ENCODE results near the gene MRPS24.
"Not testable (repeated sequence)": the region's sequence is repeated elsewhere in the genome, so short reads cannot be mapped to it uniquely, and the experiment has no call there.

MRPS24 gene

DNA sequence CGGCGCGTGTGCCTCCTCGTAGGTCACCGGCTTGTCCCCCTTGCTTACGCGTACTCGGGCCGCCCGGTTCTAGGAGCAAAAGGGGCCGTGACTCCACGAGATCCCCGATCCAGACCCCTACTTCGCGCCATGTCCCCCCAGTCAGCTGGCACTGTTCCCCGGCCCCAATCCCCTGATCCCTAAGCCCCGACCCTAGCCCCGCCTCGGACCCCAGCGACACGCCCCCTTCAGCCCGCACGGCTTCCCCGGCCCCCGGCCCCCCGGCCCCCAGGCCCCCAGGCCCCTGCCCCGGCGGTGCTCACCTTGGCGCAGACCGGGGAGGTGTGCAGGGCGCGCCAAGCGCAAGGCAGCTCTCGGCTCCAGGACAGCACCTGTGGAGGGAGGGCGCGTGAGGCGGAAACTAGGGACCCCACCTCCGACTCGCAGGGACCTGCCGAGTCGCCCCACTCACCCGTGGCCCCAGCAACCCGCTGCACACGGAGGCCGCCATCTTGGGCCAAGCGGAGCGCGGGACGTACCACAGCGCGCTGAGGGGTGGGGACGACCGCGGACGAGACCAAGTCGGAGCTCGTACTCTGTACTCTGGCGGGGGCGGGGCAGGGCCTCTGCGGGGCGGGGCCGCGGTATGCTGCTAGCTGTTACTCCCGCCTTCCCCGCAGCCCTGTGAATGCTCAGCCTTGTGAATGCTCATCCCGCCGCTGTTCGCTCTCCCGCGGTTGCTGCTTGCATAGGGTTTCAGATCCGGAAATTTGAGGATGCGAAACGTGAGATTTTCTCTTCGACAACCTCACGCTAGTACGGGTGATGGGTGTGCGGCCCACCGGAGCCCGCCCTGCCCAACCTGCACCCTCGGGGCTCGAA, at the start of gene MRPS24:
Gene MRPS24 (minus strand): TSS at position 512 of the 861 bp plus-strand sequence. CDS start 22 bp downstream, at position 490.
- ATAC-seq (peak; percentile 98), DNase-seq (peak; percentile 95)

GRCh38 chr7:43915907-43916306, 46.6 kb upstream of the MRPS24 start:
- ATAC-seq (no peak), DNase-seq (no peak)

- DNase-seq (no peak), ATAC-seq (no peak)
Measured at GRCh38 chr7:43914795-43915194, 45.5 kb upstream of the MRPS24 start.

DNA sequence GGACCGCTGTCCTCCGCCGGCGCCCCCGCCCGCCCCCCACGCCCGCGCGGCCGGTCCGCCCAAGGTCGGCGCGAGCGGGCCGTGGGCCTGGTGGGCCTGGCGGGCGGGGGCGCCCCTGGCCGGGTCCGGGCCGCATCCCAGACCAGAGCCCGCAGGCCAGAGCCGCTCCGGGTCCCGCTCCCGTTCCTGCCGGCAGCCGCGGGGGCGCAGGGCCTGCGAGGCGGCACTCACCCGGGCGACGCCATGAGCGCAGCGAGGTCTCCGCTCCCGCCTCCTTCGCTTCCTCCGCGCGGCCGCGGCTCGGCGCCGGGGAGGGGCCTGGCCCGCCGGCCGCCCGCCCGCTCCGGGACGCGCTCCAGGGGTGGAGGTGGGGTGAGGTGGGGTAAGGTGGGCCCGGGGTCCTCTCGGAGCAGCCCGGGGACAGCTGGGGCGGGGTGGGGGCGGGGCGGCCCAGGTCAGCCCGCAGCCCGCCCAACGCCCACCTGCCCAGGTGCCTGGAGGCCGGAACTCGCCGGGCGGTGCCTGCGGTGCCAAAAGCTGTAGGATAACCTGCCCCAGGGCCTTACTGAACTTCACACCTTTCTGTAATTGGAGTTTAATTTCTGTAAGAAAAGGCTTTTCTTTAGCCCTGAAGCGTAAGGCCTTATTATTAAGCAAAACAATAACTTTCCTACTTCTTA, 37.2 kb upstream of the MRPS24 start, which contains the start of gene URGCP:
Gene URGCP (minus strand): TSS at position 266 of the 680 bp plus-strand sequence. CDS start 21 bp downstream, at position 245.
- peak; percentile 85 for ATAC-seq
- DNase-seq = peak; percentile 67

GRCh38 chr7:43905956-43906330, 36.6 kb upstream of the MRPS24 start:
- peak; percentile 32 for ATAC-seq
- DNase-seq = peak; percentile 35

DNA sequence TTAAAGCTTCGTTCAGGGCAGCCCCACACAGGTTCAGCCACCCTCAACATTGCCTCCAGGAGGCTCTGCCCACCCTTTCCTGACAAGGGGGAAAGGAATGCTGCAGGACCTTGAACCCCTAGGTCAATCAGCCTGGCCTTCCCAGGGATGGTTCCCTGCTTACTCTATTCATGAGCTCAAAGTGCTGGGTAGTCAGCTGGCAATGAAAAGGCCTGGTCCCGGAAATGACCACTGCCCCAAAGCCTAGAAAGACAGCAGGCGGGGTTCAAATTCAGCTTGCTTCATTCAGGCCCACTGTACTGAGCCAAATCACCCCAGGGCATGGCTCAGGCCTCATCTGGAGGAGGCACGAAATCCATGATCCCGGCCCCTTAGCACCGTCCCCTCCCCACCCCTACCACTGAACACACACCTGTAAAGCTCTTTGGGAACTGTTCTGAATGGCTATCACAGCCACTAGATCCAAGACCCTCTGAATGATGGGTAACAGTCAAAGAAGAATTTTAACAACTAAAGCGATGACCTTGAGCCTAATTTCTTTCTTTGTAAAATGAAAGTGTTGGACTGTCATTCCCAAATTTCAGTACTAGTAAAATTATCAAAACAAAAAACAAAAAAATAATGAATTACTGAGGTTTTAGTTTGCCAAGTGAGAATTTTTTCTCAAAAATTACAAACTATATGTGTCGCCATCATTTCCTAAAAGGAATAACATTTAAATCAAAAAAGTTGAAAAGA, 36.1 kb upstream of the MRPS24 start:
- DNase-seq = no peak
- no peak for ATAC-seq

GRCh38 chr7:43904533-43905208, 35.4 kb upstream of the MRPS24 start:
- ATAC-seq (peak; percentile 40), DNase-seq (no peak)

GRCh38 chr7:43902542-43903054, 33.3 kb upstream of the MRPS24 start:
- DNase-seq (no peak), ATAC-seq (no peak)

- not testable (repeated sequence) for ATAC-seq, DNase-seq
Measured at GRCh38 chr7:43898571-43898970, 29.3 kb upstream of the MRPS24 start.

DNA sequence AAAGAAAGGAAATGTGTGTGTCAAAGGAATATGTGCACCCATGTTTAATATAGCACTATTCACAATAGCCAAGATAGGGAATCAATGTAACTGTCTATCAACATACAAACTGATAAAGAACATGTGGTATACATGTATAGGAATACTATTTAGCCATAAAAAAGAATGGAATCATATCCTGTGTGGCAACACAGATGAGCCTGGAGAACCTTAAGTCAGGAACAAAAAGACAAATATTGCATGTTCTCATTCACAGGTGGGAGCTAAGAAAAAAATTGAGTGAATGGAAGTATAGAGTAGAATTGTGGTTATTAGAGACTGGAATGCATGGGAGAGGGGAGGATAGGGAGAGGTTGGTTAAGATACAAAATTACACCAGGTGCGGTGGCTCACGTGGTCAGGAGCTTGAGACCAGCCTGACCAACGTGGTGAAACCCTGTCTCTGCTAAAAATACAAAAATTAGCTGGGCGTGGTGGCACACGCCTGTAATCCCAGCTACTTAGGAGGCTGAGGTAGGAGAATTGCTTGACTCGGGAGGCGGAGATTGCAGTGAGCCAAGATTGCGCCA, 26.6 kb upstream of the MRPS24 start:
- DNase-seq (no peak), ATAC-seq (no peak)

- ATAC-seq (no peak), DNase-seq (no peak)
Measured at GRCh38 chr7:43891069-43891955, 22.0 kb upstream of the MRPS24 start.

DNA sequence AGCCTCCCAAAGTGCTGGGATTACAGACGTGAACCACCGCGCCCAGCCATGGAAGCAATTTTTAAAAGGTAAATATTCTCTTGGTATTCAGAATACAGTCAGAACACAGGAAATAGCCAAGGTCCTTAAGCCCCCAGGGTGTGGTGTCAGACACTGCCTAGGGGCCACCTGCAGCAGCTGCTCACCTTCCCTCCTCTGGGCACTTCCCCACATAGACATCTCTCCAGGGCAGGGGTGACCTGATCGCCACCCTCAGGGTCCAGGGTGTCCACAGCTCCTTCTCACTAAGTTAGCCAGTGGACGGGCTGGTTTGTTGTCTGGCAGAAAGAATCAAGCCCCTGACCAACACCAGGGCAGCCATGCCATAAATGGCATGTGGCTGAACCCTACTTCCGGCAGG, 21.2 kb upstream of the MRPS24 start:
- no peak for DNase-seq
- no peak for ATAC-seq

GRCh38 chr7:43888993-43889945, 20.0 kb upstream of the MRPS24 start:
- peak; percentile 75 for ATAC-seq

GRCh38 chr7:43884617-43885016, 15.3 kb upstream of the MRPS24 start:
- DNase-seq (no peak), ATAC-seq (no peak)

More at GRCh38 chr7:43888993-43889945, 20.0 kb upstream of the MRPS24 start:
- DNase-seq = no peak

DNA sequence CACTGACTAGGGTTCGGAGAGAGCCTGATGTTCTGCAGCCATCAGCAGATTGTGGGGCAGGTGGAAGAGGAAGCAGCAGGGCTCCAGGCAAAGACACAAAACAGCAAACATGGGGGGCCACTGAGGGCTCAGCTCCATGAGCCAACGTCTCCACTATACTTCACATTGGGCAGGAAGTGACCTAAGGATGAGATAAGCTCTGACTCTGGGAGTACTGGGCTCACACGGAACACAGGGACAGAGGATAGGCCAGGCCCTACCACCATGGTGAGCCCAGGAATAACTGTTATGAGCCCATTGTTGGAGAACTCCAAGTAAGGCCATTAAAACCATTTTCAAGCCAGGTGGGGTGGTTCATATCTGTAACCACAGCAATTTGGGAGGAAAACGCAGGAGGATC, 14.9 kb upstream of the MRPS24 start:
- no peak for ATAC-seq

DNA sequence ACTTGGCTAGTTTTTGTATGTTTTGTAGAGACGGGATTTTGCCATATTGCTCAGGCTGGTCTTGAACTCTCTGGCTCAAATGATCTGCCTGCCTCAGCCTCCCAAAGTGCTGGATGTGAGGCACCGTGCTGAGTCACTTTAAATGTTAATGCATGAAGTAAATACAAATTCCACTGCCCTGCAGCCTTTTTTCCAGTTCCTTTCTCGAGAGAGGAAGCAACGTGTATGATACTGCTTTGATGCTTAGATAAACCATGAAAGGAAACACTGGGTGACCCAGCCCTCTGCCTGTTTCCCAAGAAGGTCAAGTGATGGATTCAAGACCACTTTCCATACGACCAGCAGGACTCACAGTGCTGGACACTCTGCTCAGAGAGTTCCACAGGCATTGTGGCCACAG, 11.3 kb upstream of the MRPS24 start:
- DNase-seq = no peak
- no peak for ATAC-seq

More for the DNA sequence above, 14.9 kb upstream of the MRPS24 start:
- DNase-seq = no peak

- DNase-seq (no peak), ATAC-seq (no peak)
Measured at GRCh38 chr7:43879477-43879876, 10.2 kb upstream of the MRPS24 start.

DNA sequence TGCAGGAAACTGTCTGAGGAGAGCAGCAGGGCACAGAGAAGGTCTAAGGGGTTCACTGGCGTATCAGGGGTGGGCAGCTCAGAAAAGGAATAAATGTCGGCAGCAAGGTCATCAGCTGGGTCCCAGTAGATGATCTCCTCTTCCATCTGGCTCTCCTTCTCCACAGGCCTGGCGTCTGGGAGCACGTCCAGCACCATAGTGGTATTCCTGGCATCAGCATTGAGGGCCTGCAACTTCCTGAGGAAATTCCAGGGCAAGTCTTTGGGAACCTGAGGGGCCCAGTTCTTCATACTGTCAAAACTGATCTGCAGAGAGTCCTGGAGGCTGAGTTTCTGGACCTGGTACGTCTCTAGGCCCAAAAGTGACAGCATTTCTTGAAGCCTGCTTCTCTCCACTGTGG, 9.6 kb upstream of the MRPS24 start:
- ATAC-seq (no peak), DNase-seq (no peak)
